NCI-H774 (cell line): ENCODE results near the gene RGS6.

Experiments used
- DNase-seq: peaks from one replicate; lab custom pipeline; 2025; lab: John Stamatoyannopoulos, UW

The RGS6 gene

DNA sequence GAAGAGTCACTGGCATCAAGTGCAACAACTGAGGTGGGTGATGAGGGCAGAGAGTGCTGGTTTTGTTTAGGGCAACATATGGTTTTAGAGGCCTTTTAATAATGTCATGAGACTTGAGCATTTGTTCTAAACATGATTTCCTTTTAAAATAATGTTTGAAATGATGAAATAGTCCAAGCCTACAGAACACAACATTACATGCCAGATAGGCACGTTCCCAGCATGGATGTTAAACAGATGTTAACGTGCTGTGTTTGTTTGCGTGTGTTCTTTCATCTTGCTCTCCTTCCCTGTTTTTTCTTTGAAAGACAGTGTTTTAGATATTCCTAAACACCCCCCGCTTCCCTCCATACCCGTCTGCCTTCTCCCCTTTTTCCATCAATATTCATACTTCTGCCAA, 82.3 kb downstream of the RGS6 start:
- no peak for DNase-seq

DNA sequence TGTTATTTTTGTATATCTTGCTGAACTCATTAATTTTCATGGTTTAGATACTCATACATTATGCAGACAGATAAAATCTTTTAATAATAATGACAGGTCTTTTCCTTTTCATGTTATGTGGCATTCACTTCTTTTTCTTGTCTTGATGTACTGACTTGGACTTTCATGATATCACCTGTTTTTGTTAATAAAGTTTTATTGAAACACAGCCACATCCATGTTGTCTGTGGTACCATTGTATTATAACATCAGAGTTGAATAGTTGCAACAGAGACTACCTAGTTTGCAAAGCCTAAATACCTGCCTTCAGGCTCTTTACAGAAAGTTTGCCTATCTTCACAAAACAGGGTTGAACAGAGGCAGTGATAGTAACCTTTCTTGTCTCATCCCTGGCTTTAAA, 85.1 kb downstream of the RGS6 start:
- DNase-seq = no peak

DNA sequence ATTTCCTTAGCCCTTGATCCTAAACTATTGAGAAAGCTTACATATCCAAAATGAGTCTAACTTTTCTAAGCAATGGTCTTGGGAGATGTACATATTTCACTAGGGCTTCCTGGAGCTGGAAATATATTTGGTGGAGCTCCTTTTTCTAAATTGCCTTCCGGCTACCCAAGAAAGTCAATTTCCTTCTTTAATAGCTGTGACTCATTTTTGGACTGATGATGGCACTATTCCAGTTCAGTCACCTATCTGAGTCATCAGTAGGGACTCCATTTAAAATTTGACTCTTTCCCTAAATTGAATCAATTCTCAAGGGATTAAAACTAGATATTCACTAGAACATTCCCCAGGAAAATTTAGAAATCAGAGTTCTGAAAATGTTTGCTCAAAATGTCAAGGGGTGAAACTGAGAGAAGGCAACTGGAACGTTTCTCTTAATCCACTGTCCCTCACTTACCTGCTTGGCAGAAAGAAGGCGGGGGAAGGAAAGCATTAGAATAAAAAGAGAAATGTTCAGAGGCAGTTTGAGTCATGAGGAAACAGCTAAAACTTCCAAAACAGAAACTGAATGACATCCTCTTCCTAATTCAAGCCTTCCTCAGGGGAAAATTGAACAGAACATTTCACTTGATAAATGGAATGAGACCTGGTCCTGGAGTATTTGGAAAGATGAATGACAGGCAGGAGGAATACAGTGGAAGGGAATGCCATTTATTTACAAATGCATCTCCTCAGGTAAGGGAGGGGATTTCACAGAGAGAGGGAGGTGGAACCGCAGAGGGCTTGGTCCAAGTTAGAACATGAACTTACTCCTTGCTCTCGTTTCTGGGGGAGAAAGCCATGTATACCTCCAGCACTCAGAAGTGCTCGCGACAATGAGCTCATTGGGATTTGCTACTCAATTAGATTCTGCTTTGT, 91.2 kb downstream of the RGS6 start:
- DNase-seq = no peak

DNA sequence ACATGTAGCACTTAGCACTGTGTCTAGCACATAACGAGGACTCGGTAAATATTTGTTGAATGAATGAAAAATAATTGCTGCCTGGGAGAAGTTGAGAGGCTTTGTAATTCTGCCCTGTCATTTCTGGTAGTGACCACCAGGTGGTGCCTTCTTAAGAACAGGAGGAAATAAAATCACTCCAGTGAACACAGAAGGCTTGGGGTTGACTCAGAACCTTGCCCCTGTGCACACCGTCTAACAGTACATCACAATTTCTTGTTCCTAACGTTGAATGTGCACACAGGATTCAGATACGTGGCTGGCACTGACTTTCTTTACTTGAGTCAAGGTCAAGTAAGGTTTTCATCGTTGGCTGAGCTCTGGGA, 91.8 kb downstream of the RGS6 start:
- DNase-seq = peak; percentile 25

DNA sequence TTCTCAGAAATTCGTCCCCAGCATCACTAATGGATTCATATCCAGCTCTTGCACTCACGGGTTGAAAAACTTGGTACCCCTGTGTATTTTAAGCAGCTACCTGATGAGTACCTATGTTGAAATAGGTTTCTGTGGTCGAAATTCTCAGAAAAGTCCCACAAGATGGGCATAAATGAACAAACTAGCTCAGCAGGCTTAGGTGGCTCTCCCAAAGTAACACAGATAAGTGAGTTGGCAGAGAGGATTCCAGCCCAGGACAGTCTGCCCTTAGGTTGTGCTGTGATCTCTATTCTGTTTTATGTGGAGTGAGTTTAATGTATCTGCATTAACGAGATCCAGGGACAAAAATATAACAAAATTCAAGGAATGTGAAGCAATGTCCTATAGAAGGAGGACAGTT, 92.3 kb downstream of the RGS6 start:
- no peak for DNase-seq

DNA sequence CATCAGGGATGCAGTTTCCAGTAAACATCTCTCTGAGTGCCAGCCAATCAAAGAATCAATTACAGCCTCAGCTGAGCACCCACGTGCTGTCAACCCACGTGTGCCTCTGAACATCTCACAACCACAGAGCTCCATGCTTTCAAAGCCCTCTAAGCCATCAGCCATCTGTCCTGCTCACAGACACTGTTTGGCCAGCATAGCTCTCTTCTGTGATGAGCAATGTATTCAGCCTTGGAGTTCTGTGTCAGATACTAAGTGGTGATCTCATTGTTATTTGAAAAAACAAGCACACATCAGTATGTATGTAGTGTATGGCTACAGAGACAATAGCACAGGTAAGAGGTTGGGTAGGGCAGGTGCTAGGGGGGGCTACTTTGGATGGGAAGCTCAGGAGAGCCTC, 94.3 kb downstream of the RGS6 start:
- no peak for DNase-seq

DNA sequence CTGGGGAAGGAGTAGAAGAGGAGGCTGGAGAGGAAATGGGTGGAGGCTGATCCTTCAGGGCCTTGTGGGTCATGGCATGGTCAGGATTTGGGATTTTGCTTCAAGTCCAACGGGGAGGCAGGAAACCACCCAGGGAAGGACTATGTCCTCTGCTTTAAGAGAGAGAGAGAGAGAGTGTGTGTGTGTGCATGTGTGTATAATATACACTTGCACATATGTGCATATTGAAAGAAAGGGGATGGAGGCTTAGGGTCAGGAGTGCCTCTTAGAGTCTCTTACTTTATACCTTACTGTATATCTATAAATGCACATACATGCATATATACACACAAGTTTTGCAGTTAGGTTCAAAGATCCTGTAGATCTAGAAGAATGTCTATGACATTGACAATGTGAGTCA, 94.8 kb downstream of the RGS6 start:
- no peak for DNase-seq

DNA sequence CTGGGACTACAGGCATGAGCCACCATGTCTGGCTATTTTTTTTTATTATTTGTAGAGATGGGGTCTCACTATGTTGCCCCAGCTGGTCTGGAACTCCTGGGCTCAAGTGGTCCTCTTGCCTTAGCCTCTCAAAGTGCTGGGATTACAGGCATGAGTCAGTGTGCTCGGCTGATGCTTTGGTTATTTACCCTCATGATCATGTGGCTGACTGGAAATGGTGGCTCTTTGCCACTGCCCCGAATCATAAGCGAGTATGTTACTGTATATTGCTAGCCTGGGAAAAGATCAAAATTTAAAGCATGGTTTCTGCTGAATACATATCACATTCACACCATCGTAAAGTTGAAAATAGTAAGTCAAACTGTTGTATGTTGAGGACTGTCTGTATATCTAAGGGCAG, 101.1 kb downstream of the RGS6 start:
- DNase-seq = no peak

DNA sequence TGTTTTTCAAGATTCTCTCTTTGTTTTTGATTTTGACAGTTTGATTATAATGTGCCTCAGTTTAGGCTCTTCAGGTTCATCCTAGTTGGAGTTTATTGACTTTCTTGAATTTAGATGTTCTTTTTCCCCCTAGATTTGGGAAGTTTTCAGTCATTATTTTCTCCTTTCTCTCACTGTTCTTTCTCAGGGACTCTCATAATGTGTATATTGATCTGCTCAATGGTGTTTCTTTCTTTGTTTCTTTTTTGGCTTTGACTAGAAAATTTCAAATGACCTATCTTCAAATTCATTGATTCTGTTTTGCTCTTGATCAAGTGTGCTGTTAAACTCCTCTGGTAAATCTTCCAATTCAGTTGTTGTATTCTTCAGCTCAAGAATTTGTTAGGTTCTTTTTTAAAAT, 108.3 kb downstream of the RGS6 start:
- DNase-seq = no peak

DNA sequence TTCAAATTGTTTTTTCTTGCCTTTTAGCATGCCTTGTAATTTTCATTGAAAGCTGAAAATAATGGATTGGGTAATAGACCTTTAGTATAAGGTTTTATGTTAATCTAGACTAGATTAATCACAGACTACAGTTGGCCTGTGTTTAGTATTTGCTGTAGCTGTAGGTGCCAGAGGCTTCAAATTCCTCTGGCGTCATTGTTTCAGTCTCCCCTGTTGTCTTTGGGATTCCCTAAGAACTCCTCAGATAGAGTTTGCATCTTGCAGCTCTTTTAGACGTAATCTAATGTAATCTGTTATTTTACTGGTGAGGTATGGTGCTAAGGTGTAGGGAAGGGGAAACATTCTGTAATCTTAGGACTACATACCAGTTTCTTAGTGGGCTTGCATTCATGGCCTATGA, 113.0 kb downstream of the RGS6 start:
- DNase-seq = no peak

DNA sequence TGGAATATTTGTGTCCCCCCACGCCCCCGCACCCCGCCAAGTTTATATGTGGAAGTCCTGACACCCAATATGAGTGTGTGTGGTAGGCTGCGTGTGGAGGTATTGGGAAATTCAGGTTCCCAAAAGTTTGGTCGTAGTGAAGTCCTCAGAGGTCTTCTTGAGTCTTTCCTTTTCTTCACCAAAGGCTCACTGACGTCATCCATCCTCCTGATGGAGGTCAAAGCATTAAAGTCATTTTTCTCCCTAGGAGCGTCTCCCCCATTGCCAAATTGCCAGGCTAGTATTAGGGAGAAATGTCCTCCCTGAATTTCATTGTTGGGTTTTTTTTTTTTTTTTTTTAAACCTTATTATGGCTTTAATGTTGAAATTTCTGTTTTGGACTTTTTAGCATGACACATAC, 113.7 kb downstream of the RGS6 start:
- DNase-seq = no peak

DNA sequence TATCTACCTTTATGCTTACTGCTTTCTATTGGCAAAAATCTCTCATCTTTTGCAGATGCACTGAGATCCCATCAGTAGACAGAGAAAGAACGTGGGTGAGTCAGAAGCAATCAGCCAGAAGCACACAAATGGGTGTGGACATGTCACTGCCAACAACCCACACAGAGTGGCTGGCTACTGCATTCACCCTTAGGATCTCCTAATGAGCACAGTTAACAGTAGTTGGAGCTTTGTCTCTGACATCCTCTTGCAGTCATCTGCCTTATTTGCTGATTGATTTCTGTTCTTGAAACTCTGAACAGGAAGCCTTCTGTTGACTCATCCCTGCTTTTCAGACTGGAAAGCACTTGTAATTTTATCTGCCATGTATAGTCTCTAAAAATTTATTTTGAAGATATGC, 117.2 kb downstream of the RGS6 start:
- DNase-seq = no peak

DNA sequence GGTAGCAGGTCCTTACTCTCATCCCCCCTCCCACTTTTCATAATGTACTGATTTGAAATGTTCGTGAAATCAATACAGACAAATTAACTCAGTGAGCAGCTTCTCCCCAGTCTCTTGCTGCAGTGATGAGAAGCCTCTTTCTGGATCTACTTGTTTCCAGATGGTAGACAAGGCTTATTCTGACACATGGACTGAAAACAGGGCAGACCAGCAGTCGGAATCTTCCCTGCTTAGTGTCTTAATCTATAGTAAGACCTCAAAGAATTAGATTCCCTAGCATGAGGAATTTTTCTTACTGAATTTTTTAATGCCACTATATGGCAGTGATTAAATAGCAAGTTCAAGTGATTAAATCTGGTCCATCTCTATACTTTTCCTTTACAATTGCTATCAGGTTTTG, 120.1 kb downstream of the RGS6 start:
- no peak for DNase-seq

DNA sequence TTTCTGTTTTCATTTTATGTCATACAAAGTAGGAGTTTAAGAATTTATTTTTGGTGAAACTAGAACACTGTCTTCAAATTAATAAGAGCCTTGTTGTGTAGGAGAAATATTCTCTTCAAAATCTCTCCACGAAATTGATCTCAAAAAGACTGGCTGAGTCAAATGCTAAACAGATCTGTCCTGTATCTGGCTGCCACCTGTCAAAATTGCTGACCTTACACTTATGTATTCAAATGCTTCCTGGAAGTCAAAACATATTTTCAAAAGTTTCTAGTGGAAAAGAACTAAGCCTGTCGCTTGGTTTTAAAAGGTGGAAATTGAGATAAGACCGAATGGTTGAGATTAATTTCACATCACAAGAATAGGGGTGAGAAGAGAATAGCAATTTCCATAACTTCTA, 121.4 kb downstream of the RGS6 start:
- no peak for DNase-seq

DNA sequence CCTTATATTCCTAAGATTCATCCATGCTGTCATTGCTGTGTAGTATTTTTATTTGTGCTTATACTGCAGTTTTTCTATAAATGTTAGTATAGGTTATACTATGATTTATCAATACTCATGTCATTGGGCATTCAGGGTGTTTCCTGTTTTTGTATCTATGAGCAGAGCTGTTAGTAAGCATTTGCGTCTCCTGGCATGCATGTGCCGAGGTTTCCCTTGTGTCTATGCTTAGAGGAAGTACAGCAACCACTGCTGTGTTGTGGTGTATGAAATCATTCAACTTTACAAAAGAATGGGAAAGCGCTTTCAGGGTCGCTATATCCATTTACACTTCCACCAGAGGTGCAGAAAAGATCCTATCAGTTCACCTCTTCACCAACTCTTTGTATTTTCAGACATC, 122.7 kb downstream of the RGS6 start:
- no peak for DNase-seq

DNA sequence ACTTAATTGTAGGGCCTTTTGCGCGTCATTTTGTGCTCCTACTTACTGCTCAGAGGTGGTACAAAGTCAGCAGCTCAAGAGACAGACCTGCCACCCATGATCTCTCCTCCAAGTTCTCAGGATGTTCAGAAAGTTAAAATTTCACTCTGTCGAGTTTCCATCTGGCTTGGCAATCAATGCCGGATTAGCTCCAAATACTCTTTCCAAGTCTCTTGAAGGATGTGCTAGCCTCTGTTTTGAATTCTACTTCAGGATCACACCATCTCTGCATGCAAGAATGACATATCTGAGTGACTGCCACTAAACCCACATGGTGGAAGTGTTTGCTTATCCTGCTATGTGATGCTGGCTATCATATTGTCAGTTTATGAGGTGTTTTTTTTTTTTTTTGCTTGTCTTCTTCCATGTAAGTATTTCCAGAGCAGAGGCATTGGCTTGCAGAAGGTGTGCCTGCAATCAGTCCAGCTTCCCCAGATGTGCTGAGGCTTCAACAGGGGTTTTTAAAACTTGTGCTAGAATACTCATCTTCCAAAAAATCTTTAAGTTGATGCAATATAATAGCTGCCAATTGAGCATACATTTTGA, 125.6 kb downstream of the RGS6 start:
- DNase-seq = no peak

DNA sequence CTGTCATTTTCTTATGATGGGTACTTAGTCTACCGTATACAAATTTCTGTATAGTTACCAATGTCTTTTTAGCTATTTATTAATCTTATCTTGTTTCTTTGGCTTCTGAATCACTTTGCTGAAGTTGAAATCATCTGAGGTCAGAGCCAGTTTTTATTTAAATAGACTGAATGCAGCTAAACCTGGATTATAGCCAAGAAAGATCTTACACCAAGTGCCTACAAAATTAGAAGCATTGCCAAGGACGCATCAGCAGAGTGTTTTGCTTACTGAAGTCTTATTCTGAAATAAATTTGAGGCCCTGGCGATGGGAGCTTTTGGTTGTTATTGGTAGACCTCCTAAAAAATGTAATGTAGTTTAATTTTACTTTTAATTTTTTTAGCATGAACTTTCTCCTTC, 128.2 kb downstream of the RGS6 start:
- no peak for DNase-seq

DNA sequence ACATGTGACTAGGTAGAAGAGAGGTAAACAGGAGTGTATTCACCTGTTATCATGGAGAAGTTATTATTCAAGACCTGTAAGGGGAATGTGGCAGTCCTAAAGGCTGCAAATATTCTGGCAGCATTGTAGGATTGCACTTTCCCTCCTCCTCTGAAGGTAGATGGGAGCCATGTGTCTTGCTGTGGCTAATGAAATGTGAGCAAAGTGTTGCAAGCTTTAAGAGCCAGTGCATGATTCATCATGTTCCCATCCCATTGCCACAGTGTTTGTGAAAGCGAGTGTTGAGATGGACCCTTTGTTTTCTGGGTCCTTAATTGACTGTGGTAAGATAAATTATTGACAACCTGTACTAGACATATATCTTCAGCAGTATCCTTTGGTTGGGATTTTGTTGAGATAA, 128.7 kb downstream of the RGS6 start:
- no peak for DNase-seq

DNA sequence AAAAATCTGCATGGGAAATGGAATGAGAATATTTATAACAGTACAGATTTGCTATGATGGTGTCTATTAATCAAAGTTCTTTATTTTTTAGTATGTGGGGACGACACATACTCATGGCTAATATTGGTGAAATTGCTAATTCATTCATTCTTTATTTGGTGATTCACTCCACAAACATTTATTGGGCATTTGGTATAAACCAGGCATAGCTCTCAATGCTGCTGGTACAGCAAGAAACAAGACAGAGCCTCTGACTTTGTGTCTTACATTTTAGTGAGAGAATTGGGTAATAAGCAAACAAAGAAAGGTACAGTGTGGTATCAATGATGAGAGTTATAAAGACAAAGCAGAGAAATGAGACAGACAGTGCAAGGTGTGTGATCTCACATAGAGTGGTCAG, 129.5 kb downstream of the RGS6 start:
- DNase-seq = no peak

DNA sequence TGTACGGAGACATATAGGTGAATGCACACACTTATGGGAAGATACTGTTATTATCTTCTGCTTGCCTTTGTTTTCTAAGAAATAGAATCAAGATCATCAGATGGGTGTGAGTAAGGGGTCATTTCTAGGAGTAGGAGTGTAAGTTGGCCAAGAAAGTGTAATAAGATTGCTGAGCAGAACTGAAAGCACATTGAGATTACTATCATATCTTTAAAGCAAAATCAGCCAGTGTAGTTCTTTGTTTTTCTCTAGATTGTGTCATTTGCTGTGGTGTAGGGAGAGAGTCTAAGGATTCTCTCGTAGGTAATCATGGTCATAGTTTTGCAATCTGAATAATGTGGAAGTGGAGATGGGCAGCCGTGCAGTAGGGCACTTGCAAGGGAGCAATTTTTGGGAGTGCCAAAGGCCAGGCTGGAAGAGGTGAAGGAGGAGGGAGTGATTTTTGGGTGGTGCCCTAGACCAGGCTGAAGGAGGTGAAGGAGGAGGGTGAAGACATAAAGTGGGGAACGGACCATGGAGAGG, 131.6 kb downstream of the RGS6 start:
- no peak for DNase-seq

DNA sequence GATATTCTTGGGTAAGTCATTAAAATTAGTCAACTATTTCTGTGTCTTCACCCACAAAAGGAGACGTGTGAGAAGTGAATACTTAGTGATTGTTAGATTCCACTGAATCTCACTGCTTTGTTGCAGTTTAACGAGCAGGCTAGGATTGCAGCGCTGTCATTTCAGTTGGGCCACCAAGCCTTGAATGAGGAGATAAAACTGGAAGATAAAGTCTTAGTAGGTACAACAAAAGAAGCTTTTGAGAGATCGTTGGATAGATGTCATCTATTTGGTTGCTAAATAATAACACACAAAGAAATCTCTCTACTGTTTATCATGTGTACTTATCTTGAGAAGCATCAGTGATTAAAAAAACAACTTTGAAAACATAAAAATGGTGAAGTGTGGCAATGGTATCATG, 132.3 kb downstream of the RGS6 start:
- no peak for DNase-seq

DNA sequence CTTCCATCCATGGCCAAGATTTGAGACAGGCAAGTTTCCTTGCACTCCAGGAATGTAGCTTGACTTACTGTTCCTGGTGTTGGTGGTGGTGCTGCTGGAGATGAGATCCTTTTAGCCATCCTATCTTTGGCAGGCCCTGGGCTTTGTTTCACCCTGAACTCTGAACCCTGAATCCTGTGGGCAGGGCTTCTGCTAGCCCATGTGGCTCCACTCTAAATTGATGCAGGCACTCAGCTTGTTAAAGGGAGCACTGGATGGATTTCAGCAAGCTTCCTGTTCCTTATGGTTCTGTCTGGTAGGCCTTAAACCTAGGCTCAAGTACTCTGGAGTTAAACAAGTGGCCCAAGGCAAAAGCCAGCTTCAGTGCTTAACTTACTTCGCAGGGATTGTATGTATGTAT, 138.2 kb downstream of the RGS6 start:
- DNase-seq = no peak

DNA sequence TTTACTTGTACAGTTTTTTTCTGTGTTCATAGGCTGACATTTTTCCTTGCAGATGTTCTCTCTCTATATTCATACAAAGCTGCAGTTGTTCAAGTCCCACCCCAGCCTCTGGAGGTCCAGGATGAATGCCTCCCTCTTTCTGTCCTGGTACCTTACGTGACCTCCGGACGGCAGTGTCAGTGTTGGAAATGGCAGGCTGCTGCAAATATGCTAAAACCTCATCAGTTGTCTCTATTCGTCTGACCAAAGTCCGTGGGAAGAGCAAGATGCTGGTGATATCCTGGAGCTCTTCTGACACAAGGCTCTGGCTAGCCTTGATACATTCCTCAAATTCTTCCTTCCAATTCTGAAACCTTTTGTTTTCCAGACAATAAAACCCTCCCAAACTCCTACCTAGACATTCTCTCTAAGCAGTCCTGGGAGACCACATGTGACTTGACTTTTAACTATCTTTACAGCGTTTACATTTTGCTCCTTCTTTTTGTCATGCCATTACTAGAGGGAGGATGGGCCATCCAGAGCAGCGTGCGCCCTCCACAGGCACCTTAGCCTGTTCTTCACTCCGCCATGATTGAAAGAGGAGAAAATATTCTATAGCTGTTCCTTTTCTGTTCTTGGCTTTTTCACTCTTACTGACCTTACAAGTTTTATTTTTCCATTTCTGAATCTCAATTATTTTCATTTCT, 143.6 kb downstream of the RGS6 start:
- no peak for DNase-seq
